Measurements from ENCODE around the gene DIS3L2. TPM values are rescaled to one million over a fixed set of nuclear protein-coding genes. Genes with fewer than 3 reads are reported as not detected.
"Not testable (repeated sequence)": the region's sequence is repeated elsewhere in the genome, so short reads cannot be mapped to it uniquely, and the experiment has no call there.

Gene DIS3L2
- total RNA-seq, 1 donor from 2014 or later, result 53.6 TPM

DNA sequence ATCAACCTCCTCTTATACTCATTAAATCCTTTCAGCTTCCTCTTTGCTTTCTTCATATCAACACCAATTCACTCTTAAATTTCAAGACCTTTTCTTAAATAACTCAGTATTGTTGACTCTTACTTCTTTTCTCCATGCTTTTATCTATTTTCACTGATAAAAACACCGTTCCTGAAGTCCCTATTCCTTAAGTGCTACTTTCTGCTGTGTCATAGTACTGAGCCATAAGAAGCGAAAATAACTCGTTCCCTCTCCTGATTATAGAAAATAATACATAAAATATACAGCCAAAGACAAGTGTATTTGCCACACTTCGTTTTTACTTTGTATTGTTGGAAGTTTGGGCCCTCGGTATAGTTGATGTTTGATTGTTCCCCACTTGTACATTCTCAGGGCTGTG, 181.0 kb downstream of the DIS3L2 start:
- H3K4me3 Mint-ChIP-seq, result no peak overlapping the region
- no peaks in the 10 kb centered on the region for H3K9me3 Mint-ChIP-seq
- H3K4me1 Mint-ChIP-seq (ENCODE audit: unreplicated experiment), result no peaks in the 10 kb centered on the region
- peaks cover 8% of the 10 kb centered on the region for H3K36me3 Mint-ChIP-seq
- H3K27ac Mint-ChIP-seq, result no peak overlapping the region
- no peak for DNase-seq (ENCODE audit: extremely low spot score, unreplicated experiment)
- TF ChIP-seq, protein P1, sequence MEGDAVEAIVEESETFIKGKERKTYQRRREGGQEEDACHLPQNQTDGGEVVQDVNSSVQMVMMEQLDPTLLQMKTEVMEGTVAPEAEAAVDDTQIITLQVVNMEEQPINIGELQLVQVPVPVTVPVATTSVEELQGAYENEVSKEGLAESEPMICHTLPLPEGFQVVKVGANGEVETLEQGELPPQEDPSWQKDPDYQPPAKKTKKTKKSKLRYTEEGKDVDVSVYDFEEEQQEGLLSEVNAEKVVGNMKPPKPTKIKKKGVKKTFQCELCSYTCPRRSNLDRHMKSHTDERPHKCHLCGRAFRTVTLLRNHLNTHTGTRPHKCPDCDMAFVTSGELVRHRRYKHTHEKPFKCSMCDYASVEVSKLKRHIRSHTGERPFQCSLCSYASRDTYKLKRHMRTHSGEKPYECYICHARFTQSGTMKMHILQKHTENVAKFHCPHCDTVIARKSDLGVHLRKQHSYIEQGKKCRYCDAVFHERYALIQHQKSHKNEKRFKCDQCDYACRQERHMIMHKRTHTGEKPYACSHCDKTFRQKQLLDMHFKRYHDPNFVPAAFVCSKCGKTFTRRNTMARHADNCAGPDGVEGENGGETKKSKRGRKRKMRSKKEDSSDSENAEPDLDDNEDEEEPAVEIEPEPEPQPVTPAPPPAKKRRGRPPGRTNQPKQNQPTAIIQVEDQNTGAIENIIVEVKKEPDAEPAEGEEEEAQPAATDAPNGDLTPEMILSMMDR (conservative IDR thresholded peaks at IDR 0.05), result no peak
- no peaks in the 10 kb centered on the region for H3K27me3 Mint-ChIP-seq

DNA sequence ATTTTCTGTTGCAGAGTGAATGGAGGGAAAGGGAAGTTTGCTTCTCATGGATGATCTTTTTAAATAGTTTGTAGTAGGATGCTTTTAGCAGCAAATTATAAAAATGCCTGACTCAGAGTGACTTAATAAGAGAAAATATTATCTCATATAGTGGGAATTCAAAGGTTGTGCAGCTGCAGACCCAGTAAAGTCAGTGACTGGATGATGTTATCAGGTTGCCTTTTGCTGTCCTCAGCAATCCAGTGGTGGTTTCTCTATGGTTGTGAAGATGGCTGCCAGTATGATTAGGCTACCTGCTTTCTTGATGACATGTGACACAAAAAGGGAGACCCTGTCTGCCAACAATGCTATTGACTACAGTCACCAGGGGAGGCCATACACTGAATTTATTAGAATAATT, 184.8 kb downstream of the DIS3L2 start:
- H3K36me3 Mint-ChIP-seq, result peaks cover 8% of the 10 kb centered on the region
- no peak overlapping the region for H3K27ac Mint-ChIP-seq
- no peaks in the 10 kb centered on the region for H3K4me1 Mint-ChIP-seq (ENCODE audit: unreplicated experiment)
- TF ChIP-seq, protein P1 (conservative IDR thresholded peaks at IDR 0.05), result no peak
- no peaks in the 10 kb centered on the region for H3K9me3 Mint-ChIP-seq
- DNase-seq (ENCODE audit: extremely low spot score, unreplicated experiment), result no peak
- H3K27me3 Mint-ChIP-seq, result no peaks in the 10 kb centered on the region
- no peak overlapping the region for H3K4me3 Mint-ChIP-seq

DNA sequence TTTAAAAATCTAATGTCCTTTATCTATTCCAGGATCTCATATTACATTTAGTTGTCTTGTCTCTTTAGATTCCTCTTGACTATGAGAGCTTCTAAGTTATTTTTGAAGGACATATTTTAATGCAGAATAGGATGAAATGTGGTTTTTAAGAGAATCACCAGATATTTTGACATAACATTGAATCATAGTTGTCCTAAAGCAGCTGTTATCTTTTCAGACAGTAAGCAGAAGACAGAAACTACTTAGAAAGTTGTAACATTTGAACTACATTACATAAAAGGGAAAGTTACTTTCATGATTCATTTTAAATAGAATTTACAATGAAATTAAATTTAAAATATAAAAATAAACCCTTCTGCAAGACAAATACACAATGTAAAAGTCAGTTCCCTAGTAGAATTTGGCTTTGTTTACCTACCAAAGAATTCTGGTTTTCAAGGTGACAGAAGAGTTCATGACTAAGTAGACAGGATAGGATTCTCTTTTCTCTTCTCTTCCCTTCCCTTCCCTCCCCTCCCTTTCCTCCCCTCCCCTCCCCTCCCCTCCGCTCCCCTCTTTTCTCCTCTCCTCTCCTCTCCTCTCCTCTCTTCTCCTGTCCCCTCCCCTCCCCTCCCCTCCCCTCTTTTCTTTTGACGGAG, 186.0 kb downstream of the DIS3L2 start:
- DNase-seq (ENCODE audit: extremely low spot score, unreplicated experiment), result no peak
- H3K4me1 Mint-ChIP-seq (ENCODE audit: unreplicated experiment), result no peaks in the 10 kb centered on the region
- H3K27ac Mint-ChIP-seq, result no peak overlapping the region
- TF ChIP-seq, protein P1 (conservative IDR thresholded peaks at IDR 0.05), result no peak
- no peak overlapping the region for H3K4me3 Mint-ChIP-seq
- H3K27me3 Mint-ChIP-seq, result no peaks in the 10 kb centered on the region
- no peaks in the 10 kb centered on the region for H3K9me3 Mint-ChIP-seq
- peaks cover 8% of the 10 kb centered on the region for H3K36me3 Mint-ChIP-seq

DNA sequence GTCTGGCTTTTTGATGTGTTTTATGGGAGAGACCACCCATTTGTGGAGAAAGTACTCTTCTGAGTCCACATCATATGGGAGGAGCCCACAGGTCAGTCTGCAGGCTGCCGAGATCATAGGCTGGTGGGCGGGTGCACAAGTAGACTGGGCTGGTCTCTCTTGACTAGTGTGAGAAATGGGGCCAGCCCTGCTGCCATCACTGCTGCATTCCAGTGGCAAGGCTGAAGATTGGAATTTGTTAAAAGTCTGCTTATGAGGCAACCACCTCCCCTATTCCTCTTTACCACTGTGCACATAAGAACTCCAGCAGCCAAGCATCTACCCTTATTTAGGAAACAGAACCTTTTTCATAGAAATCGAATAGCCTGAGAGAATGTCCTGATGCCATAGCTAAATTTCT, 200.7 kb downstream of the DIS3L2 start:
- no peak for DNase-seq (ENCODE audit: extremely low spot score, unreplicated experiment)
- Mint-ChIP-seq H3K27me3 (no peaks in the 10 kb centered on the region), H3K9me3 (no peaks in the 10 kb centered on the region), H3K4me1 (ENCODE audit: unreplicated experiment) (no peaks in the 10 kb centered on the region), H3K27ac (no peak overlapping the region), H3K4me3 (no peak overlapping the region), H3K36me3 (peaks cover 28% of the 10 kb centered on the region)
- TF ChIP-seq, protein P1 (conservative IDR thresholded peaks at IDR 0.05), result no peak

DNA sequence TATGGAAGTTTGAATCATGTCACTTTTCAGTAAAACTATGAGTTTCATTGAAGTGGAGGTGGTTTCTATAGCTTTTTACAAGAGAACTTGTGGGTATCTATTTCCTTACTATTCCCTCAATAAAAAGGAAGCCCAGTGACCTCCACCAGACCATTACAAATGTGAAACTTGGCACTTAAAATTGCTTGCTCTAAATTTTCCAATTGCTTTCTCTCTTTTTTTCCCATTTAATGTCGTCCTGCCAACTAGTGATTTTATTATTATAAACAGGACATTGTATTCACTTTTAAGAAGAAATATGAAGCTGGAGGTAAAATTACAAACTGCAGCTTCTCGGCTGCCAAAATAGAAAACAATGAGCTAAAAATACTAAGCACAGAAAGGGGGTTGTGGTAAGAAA, 208.9 kb downstream of the DIS3L2 start:
- H3K27me3 Mint-ChIP-seq, result no peaks in the 10 kb centered on the region
- H3K9me3 Mint-ChIP-seq, result no peaks in the 10 kb centered on the region
- H3K27ac Mint-ChIP-seq, result no peak overlapping the region
- no peak for DNase-seq (ENCODE audit: extremely low spot score, unreplicated experiment)
- H3K4me1 Mint-ChIP-seq (ENCODE audit: unreplicated experiment), result peaks cover 11% of the 10 kb centered on the region
- H3K4me3 Mint-ChIP-seq, result no peak overlapping the region
- peaks cover 7% of the 10 kb centered on the region for H3K36me3 Mint-ChIP-seq
- TF ChIP-seq, protein P1 (conservative IDR thresholded peaks at IDR 0.05), result no peak

DNA sequence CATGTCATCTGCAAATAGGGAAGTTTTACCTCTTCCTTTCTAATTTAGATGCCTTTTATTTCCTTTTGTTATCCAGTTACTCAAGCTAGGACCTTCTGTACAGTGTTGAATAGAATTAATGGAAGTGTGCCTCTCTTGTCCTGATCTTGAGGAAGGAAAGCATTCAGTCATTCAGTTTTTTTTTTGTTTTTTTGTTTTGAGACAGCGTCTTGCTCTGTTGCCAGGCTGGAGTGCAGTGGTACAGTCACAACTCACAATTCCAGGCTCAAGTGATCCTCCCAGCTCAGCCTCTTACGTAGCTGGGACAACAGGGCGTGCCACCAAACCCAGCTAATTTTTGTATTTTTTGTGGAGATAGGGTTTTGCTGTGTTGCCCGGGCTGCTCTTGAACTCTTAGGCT, 213.1 kb downstream of the DIS3L2 start:
- H3K27me3 Mint-ChIP-seq, result no peaks in the 10 kb centered on the region
- peaks cover 11% of the 10 kb centered on the region for H3K4me1 Mint-ChIP-seq (ENCODE audit: unreplicated experiment)
- no peak overlapping the region for H3K27ac Mint-ChIP-seq
- TF ChIP-seq, protein P1 (conservative IDR thresholded peaks at IDR 0.05), result no peak
- no peak for DNase-seq (ENCODE audit: extremely low spot score, unreplicated experiment)
- H3K4me3 Mint-ChIP-seq, result no peak overlapping the region
- H3K9me3 Mint-ChIP-seq, result no peaks in the 10 kb centered on the region
- H3K36me3 Mint-ChIP-seq, result peaks cover 13% of the 10 kb centered on the region

DNA sequence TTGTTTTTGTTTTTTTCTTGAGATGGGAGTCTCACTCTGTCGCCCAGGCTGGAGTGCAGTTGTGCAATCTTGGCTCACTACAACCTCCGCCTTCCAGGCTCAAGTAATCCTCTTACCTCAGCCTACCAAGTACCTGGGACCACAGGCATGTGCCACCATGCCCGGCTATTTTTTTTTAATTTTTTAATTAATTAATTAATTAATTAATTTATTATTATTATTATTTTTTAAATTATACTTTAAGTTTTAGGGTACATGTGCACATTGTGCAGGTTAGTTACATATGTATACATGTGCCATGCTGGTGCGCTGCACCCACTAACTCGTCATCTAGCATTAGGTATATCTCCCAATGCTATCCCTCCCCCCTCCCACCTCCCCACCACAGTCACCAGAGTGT, 215.1 kb downstream of the DIS3L2 start:
- not testable (repeated sequence) for H3K27me3 Mint-ChIP-seq; H3K27ac Mint-ChIP-seq; H3K4me3 Mint-ChIP-seq; H3K4me1 Mint-ChIP-seq (ENCODE audit: unreplicated experiment); DNase-seq (ENCODE audit: extremely low spot score, unreplicated experiment); H3K9me3 Mint-ChIP-seq
- peaks cover 13% of the 10 kb centered on the region for H3K36me3 Mint-ChIP-seq

All from type B pancreatic cell (in vitro differentiated cells).